K562 (cell line): ENCODE results near the gene OCA2.

Experiments
- BRCA1 ChIP-seq, 2 experiments: fragments of 450-650 bp in 1 of 2; sonication (generic) in 1 of 2; formaldehyde crosslinking in 1 of 2; IDR thresholded peaks; 2 replicates each; pipeline versions ENCODE4 v1.5.0 to v1.6.1; 2017 to 2020; ENCODE audit warnings: mild to moderate bottlenecking in 1 of 2, missing genetic modification reagents in 1 of 2
- EZH2 ChIP-seq: IDR thresholded peaks from 2 replicates; pipeline ENCODE4 v1.6.1; 2012; ENCODE audit warnings: low read depth, mild to moderate bottlenecking, inconsistent platforms, low read length, borderline replicate concordance
- NELFE ChIP-seq: IDR thresholded peaks from 2 replicates; pipeline ENCODE4 v1.6.1; 2011; ENCODE audit warnings: mild to moderate bottlenecking; ENCODE audit not compliant: insufficient read depth, insufficient read length
- PATZ1 ChIP-seq: fragments of 250-450 bp; sonication (Bioruptor Pico); IDR thresholded peaks from 2 replicates; pipeline ENCODE4 v1.5.0; 2020; ENCODE audit warnings: mild to moderate bottlenecking, borderline replicate concordance
- PKNOX1 ChIP-seq: fragments of 450-650 bp; IDR thresholded peaks from 2 replicates; pipeline ENCODE4 v1.6.1; 2016

GRCh38 chr15:27846722-27847395, 252.3 kb downstream of the OCA2 start:
- TF ChIP-seq PATZ1 (CRISPR knock-in tag) (no peak), NELFE (no peak), EZH2 (no peak), BRCA1 (IDR thresholded peaks at IDR 0.05) (no peak), BRCA1 (CRISPR knock-in tag; IDR thresholded peaks at IDR 0.05) (no peak), PKNOX1 (no peak)
